Calu3 (cell line): Measurements from ENCODE around the gene ZBTB40. TPM values are rescaled to one million over a fixed set of nuclear protein-coding genes. Genes with fewer than 3 reads are reported as not detected.

ENCODE experiments used
- BruUV-seq: library from RNA; stranded (reverse); fragments of 400-500 nt; replicated peaks from 2 replicates; lab custom pipeline; 2021; lab: Mats Ljungman, UMichigan
- CTCF ChIA-PET: fragments of 300-600 bp; sonication (Branson Sonifier 250); formaldehyde crosslinking; loops from one replicate; lab custom pipeline; 2022; ENCODE audit warnings: antibody characterized with exemption; lab: Charles Lee
- DNase-seq: peaks from one replicate; pipeline ENCODE4 v3.0.0; 2022
- H3K27ac Mint-ChIP-seq: one replicate; pipeline ENCODE4 v1.8.0; 2022; ENCODE audit warnings: mixed read lengths; ENCODE audit not compliant: unreplicated experiment
- H3K27me3 Mint-ChIP-seq: one replicate; pipeline ENCODE4 v1.8.0; 2022; ENCODE audit warnings: mixed read lengths; ENCODE audit not compliant: unreplicated experiment
- H3K36me3 Mint-ChIP-seq: one replicate; pipeline ENCODE4 v1.8.0; 2022; ENCODE audit warnings: mild to moderate bottlenecking, moderate library complexity, mixed read lengths; ENCODE audit not compliant: insufficient read depth, unreplicated experiment
- H3K4me1 Mint-ChIP-seq: one replicate; pipeline ENCODE4 v1.8.0; 2022; ENCODE audit warnings: mild to moderate bottlenecking, low read depth, mixed read lengths; ENCODE audit not compliant: unreplicated experiment
- H3K4me3 Mint-ChIP-seq: one replicate; pipeline ENCODE4 v1.8.0; 2022; ENCODE audit warnings: mild to moderate bottlenecking, low read depth, moderate library complexity, mixed read lengths; ENCODE audit not compliant: unreplicated experiment
- H3K9me3 Mint-ChIP-seq: one replicate; pipeline ENCODE4 v1.8.0; 2022; ENCODE audit warnings: low read depth, mixed read lengths; ENCODE audit not compliant: unreplicated experiment
- intact Hi-C: fragments of 100-400 bp; cut with micrococcal nuclease; formaldehyde crosslinking; loops from one replicate; pipeline ENCODE4 v1.10.0; 2022; ENCODE audit not compliant: unreplicated experiment
- total RNA-seq: library from RNA; stranded (reverse); gene quantifications from 2 replicates; pipeline ENCODE4 v1.2.3, GENCODE V29; 2022
- TF ChIP-seq, protein P1 (sequence below): fragments of 200-600 bp; IDR thresholded peaks from one replicate; pipeline ENCODE4 v1.8.0; 2022; ENCODE audit warnings: antibody characterized with exemption; ENCODE audit not compliant: unreplicated experiment

ZBTB40 gene
- total RNA-seq, 1 experiment from 2014 or later = 18.7 TPM

DNA sequence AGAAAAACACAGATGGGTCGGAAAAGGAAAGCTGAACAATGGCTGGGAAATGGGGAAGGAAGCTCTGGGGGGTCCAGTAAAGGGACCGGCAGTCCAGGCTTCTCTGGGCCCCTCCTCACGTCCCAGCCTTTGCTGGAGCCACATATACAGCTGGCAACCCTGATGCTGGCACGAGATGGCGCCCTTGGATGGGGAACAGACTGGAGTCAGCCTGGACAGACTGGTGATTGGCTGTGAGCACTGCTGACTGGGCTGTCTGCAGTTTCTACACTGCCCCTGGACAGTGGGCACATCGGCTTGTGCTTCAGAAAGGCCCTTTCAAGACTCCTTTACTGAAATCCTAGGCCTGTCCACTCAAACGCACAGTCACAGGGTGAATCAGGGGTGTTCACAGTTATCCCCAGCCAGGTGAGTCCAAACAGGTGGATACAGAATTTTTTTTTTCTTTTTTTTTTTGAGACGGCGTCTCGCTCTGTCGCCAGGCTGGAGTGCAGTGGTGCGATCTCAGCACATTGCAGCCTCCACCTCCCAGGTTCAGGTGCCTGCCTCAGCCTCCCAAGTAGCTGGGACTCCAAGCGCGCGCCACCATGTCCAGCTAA lies 31.1 kb upstream of the ZBTB40 start:
- H3K27ac Mint-ChIP-seq = no peak overlapping the region
- H3K4me1 Mint-ChIP-seq = peaks cover 14% of the 10 kb centered on the region
- CTCF ChIA-PET = interaction anchor here (0.6 to 1.7 kb wide), 3 partner anchors 221 to 510 kb away, joined by 3 to 11 read pairs (median 4); no protein-coding TSS in a partner anchor
- DNase-seq = peak; percentile 75
- BruUV-seq = no TSS peak
- no peak overlapping the region for H3K4me3 Mint-ChIP-seq
- H3K36me3 Mint-ChIP-seq = no peaks in the 10 kb centered on the region
- H3K9me3 Mint-ChIP-seq = no peaks in the 10 kb centered on the region
- H3K27me3 Mint-ChIP-seq = peaks cover 30% of the 10 kb centered on the region
- intact Hi-C loops = loop anchor here (1.0 kb wide), 1 partner anchor 222 kb away; no protein-coding TSS in a partner anchor
- TF ChIP-seq, protein P1, sequence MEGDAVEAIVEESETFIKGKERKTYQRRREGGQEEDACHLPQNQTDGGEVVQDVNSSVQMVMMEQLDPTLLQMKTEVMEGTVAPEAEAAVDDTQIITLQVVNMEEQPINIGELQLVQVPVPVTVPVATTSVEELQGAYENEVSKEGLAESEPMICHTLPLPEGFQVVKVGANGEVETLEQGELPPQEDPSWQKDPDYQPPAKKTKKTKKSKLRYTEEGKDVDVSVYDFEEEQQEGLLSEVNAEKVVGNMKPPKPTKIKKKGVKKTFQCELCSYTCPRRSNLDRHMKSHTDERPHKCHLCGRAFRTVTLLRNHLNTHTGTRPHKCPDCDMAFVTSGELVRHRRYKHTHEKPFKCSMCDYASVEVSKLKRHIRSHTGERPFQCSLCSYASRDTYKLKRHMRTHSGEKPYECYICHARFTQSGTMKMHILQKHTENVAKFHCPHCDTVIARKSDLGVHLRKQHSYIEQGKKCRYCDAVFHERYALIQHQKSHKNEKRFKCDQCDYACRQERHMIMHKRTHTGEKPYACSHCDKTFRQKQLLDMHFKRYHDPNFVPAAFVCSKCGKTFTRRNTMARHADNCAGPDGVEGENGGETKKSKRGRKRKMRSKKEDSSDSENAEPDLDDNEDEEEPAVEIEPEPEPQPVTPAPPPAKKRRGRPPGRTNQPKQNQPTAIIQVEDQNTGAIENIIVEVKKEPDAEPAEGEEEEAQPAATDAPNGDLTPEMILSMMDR = peak; percentile 48

DNA sequence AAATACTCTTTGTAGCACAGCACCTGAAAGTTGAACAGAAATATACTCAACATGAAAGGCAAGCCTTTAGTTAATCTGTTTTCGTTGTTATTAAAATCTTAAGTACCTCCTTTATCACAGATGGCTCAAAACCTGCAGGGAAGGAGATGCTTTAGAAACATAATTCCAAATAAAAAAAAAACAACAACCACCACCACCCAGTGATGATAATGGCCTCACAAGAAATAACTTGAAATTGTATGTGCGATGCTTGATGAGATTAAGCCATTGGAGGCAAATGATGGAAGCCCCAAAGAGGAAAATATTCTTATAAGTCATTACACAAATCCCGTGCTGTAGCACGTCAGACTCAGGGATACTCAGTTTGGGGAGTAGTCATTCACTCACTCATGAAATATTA lies 24.9 kb upstream of the ZBTB40 start:
- no peak overlapping the region for H3K4me3 Mint-ChIP-seq
- no TSS peak for BruUV-seq
- intact Hi-C loops = no loop called here
- peaks cover 2% of the 10 kb centered on the region for H3K9me3 Mint-ChIP-seq
- peaks cover 7% of the 10 kb centered on the region for H3K4me1 Mint-ChIP-seq
- H3K27me3 Mint-ChIP-seq = no peaks in the 10 kb centered on the region
- CTCF ChIA-PET = no interaction called here
- no peak for DNase-seq
- H3K36me3 Mint-ChIP-seq = peaks cover 8% of the 10 kb centered on the region
- H3K27ac Mint-ChIP-seq = no peak overlapping the region
- TF ChIP-seq, protein P1 = no peak

DNA sequence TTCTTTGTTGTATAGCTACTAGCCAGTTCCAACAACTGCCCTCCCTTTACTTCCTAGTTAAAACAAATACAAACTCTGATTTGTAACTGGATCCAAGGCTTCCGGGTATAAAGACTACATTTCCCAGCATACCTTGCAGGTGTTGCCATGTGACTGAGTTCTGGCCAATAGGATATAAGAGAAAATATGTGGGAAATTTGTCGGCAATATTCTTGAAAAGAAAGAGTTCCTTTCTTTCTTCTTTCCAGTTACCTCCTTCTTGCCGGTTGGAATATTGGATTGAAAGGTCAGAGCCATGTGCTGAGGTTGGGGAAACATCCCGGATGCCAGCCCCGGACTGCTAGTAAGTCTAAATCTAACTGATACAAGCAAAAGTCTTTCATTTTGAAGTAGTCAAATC lies 23.0 kb upstream of the ZBTB40 start:
- Mint-ChIP-seq H3K9me3 (peaks cover 2% of the 10 kb centered on the region), H3K27ac (no peak overlapping the region), H3K27me3 (no peaks in the 10 kb centered on the region), H3K4me3 (peak overlapping the region; percentile 71), H3K36me3 (peaks cover 8% of the 10 kb centered on the region), H3K4me1 (peaks cover 7% of the 10 kb centered on the region)
- TF ChIP-seq, protein P1 = no peak
- peak; percentile 40 for DNase-seq
- CTCF ChIA-PET = interaction anchor here (0.6 kb wide), 1 partner anchor 226 kb away, joined by 3 read pairs; no protein-coding TSS in a partner anchor
- BruUV-seq = no TSS peak
- intact Hi-C loops = no loop called here

DNA sequence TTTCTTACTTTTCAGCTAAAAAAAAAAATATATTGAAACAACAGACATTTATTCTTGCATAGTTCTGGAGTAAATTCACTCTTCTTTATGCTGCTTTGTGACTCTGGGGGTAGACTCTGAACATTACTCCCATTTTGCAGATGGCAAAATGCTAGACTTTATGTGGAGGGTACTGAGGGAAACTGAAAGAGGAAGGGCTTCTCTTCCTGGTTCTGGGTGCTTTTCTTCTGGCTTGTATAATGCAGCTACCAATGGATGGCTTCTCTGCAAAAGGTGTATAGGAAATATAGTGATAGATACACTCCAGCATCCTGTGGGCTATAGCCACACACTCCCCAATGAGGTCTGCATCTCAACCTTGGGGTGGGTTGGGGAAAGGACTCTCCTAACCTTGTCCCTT lies 19.7 kb upstream of the ZBTB40 start:
- Mint-ChIP-seq H3K27me3 (no peaks in the 10 kb centered on the region), H3K9me3 (peaks cover 4% of the 10 kb centered on the region), H3K27ac (no peak overlapping the region), H3K4me1 (peaks cover 7% of the 10 kb centered on the region), H3K36me3 (peaks cover 8% of the 10 kb centered on the region), H3K4me3 (no peak overlapping the region)
- intact Hi-C loops = loop anchor here (10.0 kb wide), 1 partner anchor 53 kb away; no protein-coding TSS in a partner anchor
- TF ChIP-seq, protein P1 = no peak
- DNase-seq = no peak
- no TSS peak for BruUV-seq
- CTCF ChIA-PET = no interaction called here
